Measurements from ENCODE around the gene TBL1X. TPM values are rescaled to one million over a fixed set of nuclear protein-coding genes. Genes with fewer than 3 reads are reported as not detected.
"Not testable (repeated sequence)": the region's sequence is repeated elsewhere in the genome, so short reads cannot be mapped to it uniquely, and the experiment has no call there.

The TBL1X gene
- total RNA-seq, 1 donor from 2014 or later = 7.5 TPM

GRCh38 chrX:9458516-9459078, 6.3 kb upstream of the TBL1X start:
- no peak for DNase-seq (ENCODE audit: low read depth in 2 of 2)

GRCh38 chrX:9459186-9459748, 5.6 kb upstream of the TBL1X start:
- DNase-seq (ENCODE audit: low read depth in 2 of 2) = no peak

- DNase-seq (ENCODE audit: low read depth in 2 of 2) = no peak
Measured at GRCh38 chrX:9461087-9461486, 3.8 kb upstream of the TBL1X start.

DNA sequence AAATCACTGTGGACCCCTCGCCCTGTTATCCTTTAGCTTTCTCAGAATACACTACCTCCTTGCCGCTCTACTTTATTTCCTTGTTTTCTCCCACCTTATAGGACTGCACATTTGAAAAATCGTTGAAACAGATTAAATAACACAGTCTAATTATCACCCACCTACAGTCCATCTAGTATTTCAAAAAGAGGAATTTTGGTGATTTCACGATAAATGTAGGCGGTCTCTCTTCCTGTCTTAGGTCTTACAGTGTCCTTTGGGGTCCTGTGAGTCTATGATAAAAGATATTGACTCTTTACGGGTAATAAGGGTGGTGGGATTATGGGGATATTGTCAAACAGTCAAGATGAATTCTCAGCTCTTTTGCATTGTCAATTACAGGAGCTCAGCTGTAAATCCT, 2.4 kb upstream of the TBL1X start:
- no peak for DNase-seq (ENCODE audit: low read depth in 2 of 2)

DNA sequence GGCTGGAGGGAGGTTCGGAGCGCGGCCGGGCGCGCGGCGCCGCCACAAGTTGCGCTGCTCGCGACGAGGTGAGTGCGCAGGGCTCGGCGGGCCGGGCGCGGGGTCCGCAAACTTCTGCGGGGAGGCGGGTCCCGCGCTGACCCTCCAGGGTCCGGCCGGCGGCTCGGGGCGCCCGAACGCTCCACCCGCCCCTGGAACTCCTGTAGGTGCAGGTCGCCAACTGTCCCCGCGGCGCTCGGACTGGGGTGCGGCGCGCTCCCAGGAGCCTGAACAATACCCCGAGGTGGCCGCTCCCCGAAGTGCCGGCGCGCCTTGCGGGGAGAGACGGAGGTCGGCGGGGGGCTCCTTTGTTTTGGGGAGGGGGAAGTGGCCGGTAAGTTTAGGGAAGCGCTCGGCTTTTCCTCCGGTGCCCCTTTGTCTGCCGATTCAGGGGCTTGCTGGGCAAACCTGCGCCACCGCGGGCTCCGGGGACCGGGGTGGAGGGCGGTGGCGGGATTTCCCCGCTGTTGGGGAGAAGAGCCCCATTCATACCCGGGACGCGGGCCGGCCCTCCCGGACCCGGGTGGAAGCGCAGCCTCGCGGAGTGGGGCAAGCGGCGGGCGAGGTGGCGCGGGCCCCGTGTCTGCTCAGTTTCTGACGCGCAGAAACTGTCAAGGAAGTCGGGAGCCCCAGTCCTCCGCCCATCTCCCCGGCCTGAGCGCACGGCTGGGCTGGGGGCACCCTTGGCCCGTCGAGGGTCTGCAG, 694 bp downstream of the TBL1X start:
- DNase-seq (ENCODE audit: low read depth in 2 of 2) = peak; percentile 3 to 11

DNA sequence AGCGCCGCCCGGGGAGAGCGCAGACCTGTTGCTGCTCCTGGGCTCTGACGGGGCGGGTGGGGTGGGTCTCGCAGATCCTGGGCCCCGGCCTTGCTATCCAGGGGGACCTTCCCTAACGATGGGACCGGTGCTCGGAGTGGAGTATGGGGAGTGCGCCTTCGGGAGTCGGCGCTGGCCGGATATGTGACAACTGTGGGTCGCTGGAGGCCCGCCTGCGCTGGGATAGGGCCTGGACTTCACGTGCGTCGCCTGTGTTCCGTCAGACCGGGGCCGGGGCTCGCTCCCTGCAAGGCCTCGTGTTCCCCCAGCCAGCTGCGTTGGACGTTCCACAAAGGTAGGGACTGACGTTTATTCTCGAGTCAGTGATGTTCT, 1.3 kb downstream of the TBL1X start:
- DNase-seq (ENCODE audit: low read depth in 2 of 2) = peak; percentile 41 to 62

DNA sequence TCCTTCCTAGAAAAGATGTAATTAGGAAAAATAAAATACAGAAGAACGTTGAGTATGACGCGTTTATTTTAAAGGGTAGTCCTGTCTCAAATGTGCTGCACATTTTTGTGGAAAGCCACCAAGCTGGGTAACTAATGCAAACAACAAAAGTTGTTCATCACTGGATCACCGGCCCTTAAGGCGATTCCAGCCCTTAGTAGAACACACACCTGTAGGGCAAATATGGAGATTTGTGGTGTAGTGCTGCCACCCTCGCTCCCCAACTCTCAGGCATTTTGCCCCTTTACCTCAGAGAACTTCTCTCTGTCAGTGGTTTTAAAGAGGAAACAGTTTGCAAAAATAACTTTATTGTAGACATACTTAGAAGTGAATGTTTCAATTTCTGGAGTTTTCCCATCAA, 1.9 kb downstream of the TBL1X start:
- no peak for DNase-seq (ENCODE audit: low read depth in 2 of 2)

GRCh38 chrX:9467146-9467545, 2.3 kb downstream of the TBL1X start:
- no peak for DNase-seq (ENCODE audit: low read depth in 2 of 2)

DNA sequence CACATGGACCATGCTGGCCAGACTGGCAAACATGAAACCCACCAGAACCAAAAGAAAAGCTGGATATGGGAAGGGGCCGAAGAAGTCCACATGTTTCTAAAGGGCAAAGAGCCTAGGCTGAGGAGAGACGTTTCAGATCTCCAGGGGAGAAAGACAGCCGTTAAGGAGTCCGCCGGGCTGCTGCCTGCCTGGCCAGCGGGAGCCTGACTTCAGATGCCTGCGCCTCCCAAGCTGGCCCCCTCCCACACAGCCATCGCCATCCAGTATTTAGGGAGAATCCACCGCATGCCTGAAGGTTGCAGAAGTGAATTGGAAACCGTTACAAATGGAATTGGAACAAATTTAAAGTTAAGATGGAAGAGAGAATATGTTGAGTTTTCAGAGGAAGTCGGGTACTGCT, 2.9 kb downstream of the TBL1X start:
- no peak for DNase-seq (ENCODE audit: low read depth in 2 of 2)

GRCh38 chrX:9471571-9471985, 6.7 kb downstream of the TBL1X start:
- DNase-seq (ENCODE audit: low read depth in 2 of 2) = no peak

DNA sequence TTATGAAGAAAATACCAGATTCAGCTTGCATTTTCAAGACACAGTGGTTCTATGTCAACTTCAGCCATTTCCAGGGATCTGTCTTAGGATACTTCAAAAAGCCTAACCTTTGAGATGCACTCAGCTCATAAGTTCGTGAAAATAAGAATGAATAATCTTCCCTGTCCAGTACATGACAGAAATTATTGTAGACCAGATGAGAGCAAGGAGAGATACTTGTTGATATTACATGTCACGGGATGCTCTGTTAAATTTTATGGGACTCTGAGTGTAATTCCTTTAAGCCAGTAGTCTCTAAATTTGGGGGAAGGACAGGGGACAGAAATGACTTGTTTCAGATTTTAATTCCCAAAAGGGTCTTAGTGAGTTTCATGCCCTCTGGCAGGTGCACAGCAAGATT, 8.8 kb downstream of the TBL1X start:
- no peak for DNase-seq (ENCODE audit: low read depth in 2 of 2)

GRCh38 chrX:9475417-9475816, 10.6 kb downstream of the TBL1X start:
- DNase-seq (ENCODE audit: low read depth in 2 of 2) = not testable (repeated sequence)

DNA sequence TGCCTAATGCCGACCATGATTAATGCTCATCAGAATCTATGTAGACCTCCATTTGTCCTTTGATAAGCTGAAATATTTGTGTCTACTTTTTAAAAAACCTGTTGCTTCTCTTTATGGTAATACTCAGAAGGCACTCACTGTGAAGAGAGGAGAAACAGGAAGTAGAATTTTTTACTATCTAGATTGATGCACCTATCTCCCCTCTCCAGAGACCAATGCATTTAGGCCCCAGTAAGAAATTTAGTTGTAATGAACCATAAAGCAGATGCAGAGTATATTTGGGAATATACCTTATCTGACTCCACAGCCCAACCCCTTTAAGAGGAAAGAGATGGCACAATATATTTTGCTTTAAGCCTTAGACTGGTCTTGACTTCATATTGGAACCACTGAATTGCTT, 11.1 kb downstream of the TBL1X start:
- DNase-seq (ENCODE audit: low read depth in 2 of 2) = no peak

DNA sequence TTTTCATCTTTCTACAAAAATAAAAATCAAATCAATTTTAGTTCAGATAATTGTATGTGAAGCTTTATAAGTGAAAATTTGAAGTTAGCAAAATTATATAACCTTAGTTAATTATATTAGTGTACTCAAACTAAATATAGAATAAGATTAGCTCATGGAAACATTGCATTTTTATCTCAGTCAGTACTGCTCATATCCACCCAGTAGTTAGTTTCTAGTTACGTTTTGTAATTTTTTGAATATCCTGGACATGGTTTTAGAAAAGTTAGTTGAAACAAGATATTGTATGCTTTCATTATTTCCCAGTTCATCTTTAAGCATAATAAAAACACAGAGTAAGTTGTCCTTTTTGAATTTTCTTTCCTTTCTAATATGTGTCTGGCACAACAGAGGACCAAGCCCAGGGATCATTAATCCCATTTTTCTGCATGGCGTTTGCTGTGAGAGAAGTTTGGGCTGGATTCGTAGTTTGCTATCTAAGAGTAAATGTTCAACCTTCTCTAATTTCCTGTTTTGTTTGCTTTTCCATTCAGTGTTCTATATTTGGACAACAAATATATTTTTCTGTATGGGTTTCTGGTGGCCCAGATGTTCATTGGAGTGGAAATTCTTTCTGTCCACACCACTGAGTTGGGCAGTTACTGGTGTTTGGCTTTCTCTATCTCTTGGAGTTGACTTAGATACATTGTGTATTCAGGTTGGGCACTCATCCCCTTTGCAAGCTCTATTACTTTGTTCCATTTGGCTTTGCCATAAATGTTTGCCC, 12.1 kb downstream of the TBL1X start:
- DNase-seq (ENCODE audit: low read depth in 2 of 2) = no peak

DNA sequence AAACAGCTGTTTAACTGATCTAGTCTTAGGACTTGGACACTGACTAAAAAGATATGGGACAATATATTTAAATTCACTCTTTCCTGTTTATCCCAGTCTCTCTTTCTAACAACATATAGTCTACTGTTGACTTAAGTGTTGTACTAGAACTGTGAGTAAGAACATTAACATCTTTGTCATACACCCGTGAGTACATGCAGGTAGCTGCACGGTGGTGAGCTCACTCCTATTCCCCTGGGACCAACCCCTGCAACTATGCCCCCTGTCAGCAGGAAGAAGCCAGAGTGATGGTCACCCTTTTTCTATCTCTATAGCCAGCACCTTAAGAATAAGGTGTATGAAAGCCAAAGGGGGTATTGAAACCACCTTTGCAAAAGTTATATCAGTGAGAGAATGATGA, 17.6 kb downstream of the TBL1X start:
- no peak for DNase-seq (ENCODE audit: low read depth in 2 of 2)

DNA sequence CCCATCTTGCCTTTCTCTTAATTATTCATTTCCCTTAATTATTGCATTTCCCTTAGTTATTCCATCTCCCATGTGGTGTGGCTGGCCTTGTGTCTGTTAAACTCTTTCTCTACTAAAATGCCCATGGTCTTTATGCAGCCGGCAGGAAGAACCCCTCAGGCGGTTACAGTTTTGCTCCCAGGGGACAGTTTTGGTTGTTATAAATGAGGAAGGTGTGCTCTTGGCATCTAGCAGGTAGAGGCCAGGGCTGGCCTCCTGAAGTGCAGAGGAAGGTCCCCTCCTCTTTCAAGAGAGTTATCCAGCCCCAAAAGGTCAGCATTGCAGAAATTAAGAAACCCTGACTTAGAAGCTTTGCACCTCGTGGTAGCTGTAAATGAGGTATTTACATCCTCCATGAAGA, 18.0 kb downstream of the TBL1X start:
- DNase-seq (ENCODE audit: low read depth in 2 of 2) = no peak

- no peak for DNase-seq (ENCODE audit: low read depth in 2 of 2)
Measured at GRCh38 chrX:9483376-9483775, 18.5 kb downstream of the TBL1X start.

- no peak for DNase-seq (ENCODE audit: low read depth in 2 of 2)
Measured at GRCh38 chrX:9486786-9487387, 22.0 kb downstream of the TBL1X start.

- DNase-seq (ENCODE audit: low read depth in 2 of 2) = no peak
Measured at GRCh38 chrX:9488586-9488985, 23.7 kb downstream of the TBL1X start.

DNA sequence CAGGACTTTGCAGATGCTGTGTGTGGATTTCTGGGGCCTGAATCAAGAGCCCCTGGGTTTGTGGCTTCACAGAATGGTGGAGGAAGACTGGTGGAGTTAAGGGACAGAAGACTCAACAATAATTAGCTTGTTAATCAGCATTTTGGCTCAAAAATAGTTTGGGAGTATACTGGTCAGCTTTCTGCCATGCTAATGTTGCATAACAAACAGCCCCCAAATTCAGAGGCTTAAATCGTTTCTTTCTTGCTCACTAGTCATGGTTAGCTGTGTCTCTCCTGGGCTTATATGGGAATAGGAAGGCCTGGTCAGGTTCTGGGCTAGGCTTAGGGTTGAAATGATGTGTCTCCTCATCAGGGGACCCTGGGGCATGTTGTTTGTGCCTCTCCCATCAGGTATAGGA, 24.4 kb downstream of the TBL1X start:
- no peak for DNase-seq (ENCODE audit: low read depth in 2 of 2)

DNA sequence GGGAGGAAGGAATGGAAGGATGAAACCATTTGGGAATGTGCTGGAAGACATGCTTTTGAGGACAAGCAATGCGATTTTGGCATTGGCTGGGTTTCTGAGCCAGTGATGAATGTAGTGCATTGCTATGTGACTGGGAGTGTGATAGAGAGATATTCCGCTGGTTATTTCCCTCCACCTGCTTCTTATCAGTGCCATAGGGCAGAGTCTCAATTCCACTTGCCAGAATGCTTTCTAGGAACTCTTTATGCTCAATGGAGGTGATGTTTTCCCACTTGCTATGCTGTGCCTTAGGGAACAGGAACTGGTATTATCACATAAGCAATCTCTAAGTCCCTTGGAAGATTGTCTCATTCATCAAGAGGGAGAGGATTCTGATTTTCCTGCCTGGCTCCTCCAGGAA, 28.0 kb downstream of the TBL1X start:
- no peak for DNase-seq (ENCODE audit: low read depth in 2 of 2)

- DNase-seq (ENCODE audit: low read depth in 2 of 2) = no peak
Measured at GRCh38 chrX:9493936-9494335, 29.1 kb downstream of the TBL1X start.
